SK-N-SH (cell line): ENCODE results near the gene NANOS1.

ENCODE experiments used
- CHD2 ChIP-seq: fragments of 150-350 bp; IDR thresholded peaks from 2 replicates; pipeline ENCODE4 v1.6.1; 2018; ENCODE audit warnings: low read length; ENCODE audit not compliant: partially characterized antibody
- FOXJ3 ChIP-seq: sonication (generic); formaldehyde crosslinking; IDR thresholded peaks from 2 replicates; pipeline ENCODE4 v1.5.1; 2020; ENCODE audit warnings: mild to moderate bottlenecking, missing genetic modification reagents
- MEF2A ChIP-seq: IDR thresholded peaks from 2 replicates; pipeline ENCODE4 v1.4.0; 2012; ENCODE audit warnings: low read depth, borderline replicate concordance
- POLR2AphosphoS5 ChIP-seq: IDR thresholded peaks from 2 replicates; pipeline ENCODE4 v1.6.1; 2012; ENCODE audit warnings: low read depth, low read length
- RCOR1 ChIP-seq: fragments of 150-350 bp; IDR thresholded peaks from 2 replicates; pipeline ENCODE4 v1.6.1; 2017; ENCODE audit warnings: antibody characterized with exemption, low read length
- SIN3A ChIP-seq: IDR thresholded peaks from 2 replicates; pipeline ENCODE4 v1.6.1; 2012; ENCODE audit warnings: low read depth, mild to moderate bottlenecking, low read length, moderate library complexity, borderline replicate concordance
- TAF1 ChIP-seq: IDR thresholded peaks from 2 replicates; pipeline ENCODE4 v1.6.1; 2012; ENCODE audit warnings: low read depth, mild to moderate bottlenecking, low read length, moderate library complexity, borderline replicate concordance
- TEAD4 ChIP-seq: IDR thresholded peaks from 2 replicates; pipeline ENCODE4 v1.4.0; 2012; ENCODE audit warnings: mild to moderate bottlenecking, borderline replicate concordance; ENCODE audit not compliant: insufficient read depth
- TF ChIP-seq, protein P1 (sequence below): fragments of 200-600 bp; sonication (generic); IDR thresholded peaks from 2 replicates; pipeline ENCODE4 v1.6.1; 2017; ENCODE audit warnings: antibody characterized with exemption, mild to moderate bottlenecking, moderate library complexity
- TF ChIP-seq, protein P2 (sequence below): fragments of 150-350 bp; IDR thresholded peaks from 2 replicates; pipeline ENCODE4 v1.6.1; 2017; ENCODE audit warnings: antibody characterized with exemption, low read length, low read depth, borderline replicate concordance
- TF ChIP-seq, protein P3 (sequence below): IDR thresholded peaks from 2 replicates; pipeline ENCODE4 v1.4.0; 2012; ENCODE audit warnings: low read depth, borderline replicate concordance
- TF ChIP-seq, protein P4 (sequence below): IDR thresholded peaks from 2 replicates; pipeline ENCODE4 v1.4.0; 2012; ENCODE audit warnings: low read depth

DNA sequence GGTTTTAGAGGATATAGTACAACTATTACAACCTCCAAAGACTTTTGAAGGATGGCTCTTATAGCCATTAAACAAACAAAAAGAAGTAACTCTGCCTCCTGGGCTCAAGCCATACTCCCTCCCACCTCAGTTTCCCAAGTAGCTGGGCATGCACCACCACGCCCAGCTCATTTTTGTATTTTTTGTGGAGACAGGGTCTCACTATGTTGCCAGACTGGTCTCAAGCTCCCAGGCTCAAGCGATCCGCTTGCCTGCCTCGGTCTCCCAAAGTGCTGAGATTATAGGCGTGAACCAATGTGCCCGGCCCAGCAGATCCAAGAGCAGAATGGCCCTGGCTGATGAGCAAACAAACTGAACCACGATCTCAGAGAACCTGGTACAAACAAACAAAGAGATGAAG lies 16.0 kb downstream of the NANOS1 start:
- TF ChIP-seq, protein P1, sequence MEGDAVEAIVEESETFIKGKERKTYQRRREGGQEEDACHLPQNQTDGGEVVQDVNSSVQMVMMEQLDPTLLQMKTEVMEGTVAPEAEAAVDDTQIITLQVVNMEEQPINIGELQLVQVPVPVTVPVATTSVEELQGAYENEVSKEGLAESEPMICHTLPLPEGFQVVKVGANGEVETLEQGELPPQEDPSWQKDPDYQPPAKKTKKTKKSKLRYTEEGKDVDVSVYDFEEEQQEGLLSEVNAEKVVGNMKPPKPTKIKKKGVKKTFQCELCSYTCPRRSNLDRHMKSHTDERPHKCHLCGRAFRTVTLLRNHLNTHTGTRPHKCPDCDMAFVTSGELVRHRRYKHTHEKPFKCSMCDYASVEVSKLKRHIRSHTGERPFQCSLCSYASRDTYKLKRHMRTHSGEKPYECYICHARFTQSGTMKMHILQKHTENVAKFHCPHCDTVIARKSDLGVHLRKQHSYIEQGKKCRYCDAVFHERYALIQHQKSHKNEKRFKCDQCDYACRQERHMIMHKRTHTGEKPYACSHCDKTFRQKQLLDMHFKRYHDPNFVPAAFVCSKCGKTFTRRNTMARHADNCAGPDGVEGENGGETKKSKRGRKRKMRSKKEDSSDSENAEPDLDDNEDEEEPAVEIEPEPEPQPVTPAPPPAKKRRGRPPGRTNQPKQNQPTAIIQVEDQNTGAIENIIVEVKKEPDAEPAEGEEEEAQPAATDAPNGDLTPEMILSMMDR: no peak
- TF ChIP-seq RCOR1 (no peak), POLR2AphosphoS5 (no peak), TEAD4 (no peak), SIN3A (no peak), MEF2A (no peak), CHD2 (no peak), FOXJ3 (no peak), TAF1 (no peak)
- TF ChIP-seq, protein P2, sequence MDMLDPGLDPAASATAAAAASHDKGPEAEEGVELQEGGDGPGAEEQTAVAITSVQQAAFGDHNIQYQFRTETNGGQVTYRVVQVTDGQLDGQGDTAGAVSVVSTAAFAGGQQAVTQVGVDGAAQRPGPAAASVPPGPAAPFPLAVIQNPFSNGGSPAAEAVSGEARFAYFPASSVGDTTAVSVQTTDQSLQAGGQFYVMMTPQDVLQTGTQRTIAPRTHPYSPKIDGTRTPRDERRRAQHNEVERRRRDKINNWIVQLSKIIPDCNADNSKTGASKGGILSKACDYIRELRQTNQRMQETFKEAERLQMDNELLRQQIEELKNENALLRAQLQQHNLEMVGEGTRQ: no peak
- TF ChIP-seq, protein P3, sequence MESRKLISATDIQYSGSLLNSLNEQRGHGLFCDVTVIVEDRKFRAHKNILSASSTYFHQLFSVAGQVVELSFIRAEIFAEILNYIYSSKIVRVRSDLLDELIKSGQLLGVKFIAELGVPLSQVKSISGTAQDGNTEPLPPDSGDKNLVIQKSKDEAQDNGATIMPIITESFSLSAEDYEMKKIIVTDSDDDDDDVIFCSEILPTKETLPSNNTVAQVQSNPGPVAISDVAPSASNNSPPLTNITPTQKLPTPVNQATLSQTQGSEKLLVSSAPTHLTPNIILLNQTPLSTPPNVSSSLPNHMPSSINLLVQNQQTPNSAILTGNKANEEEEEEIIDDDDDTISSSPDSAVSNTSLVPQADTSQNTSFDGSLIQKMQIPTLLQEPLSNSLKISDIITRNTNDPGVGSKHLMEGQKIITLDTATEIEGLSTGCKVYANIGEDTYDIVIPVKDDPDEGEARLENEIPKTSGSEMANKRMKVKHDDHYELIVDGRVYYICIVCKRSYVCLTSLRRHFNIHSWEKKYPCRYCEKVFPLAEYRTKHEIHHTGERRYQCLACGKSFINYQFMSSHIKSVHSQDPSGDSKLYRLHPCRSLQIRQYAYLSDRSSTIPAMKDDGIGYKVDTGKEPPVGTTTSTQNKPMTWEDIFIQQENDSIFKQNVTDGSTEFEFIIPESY: no peak
- TF ChIP-seq, protein P4, sequence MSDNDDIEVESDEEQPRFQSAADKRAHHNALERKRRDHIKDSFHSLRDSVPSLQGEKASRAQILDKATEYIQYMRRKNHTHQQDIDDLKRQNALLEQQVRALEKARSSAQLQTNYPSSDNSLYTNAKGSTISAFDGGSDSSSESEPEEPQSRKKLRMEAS: no peak
